Measurements from ENCODE around the gene PDZD4. TPM values are rescaled to one million over a fixed set of nuclear protein-coding genes. Genes with fewer than 3 reads are reported as not detected.
"Not testable (repeated sequence)": the region's sequence is repeated elsewhere in the genome, so short reads cannot be mapped to it uniquely, and the experiment has no call there.

Gene PDZD4
- total RNA-seq, 1 donor from 2014 or later = 10.6 TPM

DNA sequence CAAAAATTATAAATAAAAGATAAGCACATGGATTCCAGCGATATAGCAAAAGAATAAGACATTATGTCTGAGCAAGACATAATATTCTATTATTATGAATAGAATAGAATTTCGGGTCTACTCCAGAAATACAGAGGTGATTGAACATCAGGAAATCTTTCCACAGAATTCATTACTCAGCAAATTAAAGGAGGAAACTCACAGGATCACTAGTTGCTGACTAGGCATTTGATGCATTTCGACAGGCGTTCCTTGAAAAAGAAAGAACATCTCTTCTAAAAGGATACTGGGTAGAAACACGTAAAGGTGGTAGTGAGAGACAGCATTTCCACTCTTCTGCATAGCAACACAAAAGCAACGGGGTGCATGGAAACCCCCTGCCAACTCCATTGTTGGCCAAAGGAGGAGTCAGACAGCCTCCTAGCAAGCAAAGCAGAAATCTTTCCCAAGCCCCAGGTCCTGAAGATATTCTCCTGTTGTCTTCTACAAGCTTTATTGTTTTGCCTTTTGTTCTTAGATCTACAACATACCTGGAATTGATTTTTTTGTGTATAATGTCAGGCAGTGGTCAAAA is 14.3 kb upstream of the PDZD4 start:
- DNase-seq (ENCODE audit: low spot score) = no peak

DNA sequence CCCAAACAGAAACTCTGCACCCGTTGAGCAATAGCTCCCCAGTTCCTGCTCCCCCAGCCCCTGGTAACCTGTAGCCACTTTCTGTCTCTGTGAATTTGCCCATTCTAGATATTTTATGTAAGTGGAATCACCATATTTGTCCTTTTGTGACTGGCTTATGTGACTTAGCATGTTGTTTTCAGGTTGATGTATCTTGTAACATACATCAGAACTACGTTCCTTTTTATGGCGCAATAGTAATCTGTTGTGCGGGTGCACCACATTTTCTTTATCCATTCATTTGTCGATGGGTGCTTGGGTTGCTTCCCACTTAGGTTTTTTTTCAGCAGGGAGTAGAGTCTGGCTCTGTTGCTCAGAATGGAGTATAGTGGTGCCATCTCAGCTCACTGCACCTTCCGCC is 6.6 kb upstream of the PDZD4 start:
- no peak for DNase-seq (ENCODE audit: low spot score)

DNA sequence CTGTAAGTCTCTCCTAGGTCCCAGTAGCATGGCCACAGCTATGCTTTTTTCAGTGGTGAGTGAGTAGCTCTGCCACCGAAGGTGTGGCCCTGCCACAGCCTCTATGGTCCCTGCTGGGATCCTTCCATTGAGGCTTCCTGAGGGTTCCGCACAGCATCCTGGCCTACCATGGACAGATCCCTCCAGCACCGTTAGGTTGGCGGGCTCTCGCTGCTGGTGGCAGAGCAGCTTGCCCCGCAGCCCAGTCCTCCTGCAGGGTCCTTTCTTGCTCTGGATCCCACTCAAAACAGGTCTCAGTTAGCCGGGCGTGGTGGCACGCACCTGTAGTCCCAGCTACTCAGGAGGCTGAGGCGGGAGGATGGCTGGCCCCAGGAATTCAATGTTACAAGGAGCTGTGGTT is 2.4 kb upstream of the PDZD4 start:
- no peak for DNase-seq (ENCODE audit: low spot score)

DNA sequence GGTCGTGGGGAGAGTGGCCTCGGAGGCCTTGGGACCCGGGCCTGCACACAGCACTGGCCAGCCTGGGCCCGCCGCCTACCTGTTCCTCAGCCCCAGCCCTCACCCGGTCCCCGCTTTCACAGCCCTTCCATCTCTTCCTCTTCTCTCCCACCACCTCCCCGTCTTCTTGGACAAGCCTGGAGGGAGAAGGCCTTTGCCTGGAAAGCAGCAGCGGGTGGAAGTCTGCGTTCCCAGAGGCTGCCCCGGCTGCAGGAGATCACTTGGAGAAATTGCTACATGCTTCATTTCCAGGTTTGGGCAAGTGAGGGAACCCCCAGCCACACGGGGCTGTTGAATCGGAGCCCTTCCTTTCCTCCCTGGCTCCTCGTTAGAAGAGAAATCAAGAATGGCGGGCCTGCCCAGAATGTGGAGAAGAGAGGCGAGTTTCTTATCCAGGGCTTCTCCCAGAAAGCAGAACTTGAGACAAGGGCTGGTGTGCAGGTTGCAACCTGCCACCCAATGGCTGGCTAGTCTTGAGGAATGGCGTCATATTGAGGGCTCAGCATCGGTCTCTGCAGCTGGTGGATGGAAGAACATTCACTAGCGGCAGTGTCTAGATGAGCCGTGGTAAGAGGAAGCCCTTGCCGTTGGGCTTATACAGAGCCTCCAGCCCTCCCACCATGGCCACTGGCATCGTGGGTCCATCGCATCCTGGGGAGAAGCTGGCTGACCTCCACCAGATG is 1.2 kb upstream of the PDZD4 start:
- no peak for DNase-seq (ENCODE audit: low spot score)

DNA sequence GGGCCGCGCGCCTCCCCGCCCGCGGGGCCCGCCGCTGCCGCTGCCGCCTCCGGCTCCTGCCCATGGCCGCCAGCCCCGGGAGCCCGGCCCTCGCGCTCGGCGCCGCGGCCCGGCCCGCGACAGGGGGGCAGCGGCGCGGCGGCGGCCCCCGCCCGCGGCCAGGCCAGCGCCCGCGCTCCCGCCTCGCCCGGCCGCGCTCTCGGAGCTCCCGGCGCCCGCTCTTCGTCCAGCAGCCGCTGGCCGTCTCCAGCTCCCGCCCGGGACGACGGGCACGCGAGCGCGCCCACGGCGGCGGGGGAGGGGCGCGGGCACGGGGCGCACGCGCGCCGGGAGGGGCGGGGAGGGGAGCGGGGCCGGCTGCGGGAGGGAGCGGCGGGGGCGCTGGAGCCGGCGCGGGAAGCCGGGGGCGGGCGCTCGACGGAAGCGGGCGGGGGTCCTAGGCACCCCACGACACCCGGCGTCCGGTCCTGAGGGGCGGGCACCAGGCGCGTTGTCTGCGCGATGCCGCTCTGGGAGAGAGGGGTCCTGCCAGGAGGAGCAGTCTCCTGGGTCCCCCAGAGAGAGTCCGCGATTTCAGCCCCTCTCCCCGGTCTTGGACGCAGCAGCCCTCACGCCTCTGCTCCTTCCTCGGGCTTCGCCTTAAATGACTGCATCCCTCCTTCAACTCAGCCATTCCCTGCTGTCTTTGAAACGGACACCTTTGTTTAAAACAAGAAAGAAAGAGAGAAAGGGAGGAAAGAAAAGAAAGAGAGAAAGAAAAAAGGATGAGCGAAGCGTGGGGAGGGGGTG is 490 bp upstream of the PDZD4 start:
- DNase-seq (ENCODE audit: low spot score) = no peak

DNA sequence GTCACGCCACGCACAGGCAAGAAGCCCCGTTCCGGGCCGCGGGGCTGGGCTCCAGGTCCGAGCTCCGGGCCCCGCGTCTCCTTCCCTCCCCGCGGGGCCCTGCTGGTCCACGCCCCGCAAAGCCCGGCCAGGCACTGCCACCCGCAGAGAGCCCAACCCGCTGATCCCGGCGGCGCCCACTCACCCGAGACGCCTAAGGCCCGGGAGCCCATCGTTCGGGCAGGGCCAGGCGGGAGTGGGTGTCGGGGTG is 870 bp downstream of the PDZD4 start:
- no peak for DNase-seq (ENCODE audit: low spot score)

DNA sequence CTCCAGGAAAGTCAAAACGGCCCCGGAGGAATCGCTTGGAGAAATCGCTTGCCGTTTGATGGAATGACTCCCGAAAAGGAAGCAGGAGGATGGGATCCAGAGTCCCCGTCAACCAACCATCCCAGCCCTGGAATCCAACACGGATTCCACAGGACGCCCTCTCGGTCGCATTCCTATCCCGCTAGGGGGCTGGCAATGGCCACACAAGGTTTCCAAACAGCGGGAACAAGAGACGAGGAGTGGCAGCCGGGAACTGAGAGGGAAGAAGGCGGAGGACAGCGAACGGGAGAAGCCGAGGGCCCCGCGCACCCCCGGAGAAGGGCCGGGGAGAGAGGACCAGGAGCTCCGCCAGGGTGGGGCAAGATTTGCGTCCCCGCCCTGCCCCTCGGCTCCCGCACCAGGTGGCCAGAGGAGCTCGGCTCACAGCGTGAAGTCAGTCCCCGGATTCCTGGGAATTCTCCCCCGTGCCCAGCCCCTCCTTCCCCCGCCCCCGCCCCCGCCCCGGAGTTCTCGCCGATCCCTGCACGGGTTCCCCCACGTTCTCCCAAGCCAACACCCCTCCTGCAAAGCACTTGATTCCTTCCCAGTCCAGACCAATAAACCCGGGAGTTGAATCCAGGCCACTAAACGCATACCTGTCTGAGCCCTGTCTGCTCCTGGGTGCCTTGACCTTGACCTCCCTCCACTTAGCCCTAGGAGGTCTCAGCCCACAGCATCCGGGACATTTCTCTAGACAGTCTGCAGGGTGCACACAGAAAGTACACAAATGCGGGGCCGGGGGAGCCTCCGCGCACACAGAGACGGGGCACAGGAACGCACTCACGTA is 1.4 kb downstream of the PDZD4 start:
- DNase-seq (ENCODE audit: low spot score) = no peak

DNA sequence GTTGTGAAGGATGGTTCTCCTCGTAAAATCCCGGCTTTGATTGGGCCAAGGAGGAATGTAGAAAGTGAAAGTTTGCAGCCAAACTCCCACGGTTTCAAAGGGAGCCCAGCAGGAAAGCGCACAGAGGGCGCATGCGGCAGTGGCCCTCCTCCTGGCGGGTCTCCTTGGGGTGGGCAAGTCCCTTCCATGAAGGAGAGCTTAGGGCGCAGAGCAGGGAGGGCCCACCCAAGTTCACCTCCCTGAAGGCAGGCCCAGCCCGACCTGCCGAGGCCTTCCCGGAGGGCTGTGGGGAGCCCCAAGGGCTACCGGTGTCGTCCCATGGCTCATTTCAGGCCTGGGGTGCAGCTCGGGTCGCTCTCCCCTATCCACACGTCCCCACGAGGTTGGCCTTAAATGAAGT is 2.0 kb downstream of the PDZD4 start:
- DNase-seq (ENCODE audit: low spot score) = no peak

DNA sequence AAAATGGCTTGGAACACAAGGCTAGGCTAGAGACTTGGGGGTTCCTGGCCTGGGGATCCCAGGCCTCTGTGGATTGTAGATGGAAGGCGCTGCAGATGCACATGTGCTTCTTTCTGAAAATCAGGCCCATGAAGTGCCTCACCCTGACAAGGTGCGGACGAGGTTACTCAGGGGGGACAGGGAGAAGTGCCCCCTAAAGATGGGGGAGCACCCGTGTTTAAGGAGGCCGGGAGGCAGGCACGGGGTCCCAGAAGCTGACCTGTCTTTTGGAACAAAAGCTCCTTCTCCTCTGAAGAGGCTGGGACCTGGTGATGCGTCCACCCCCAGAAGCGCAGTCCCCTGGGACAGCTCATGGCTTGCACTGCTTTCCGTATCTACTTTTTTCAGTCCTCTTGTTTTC is 2.4 kb downstream of the PDZD4 start:
- no peak for DNase-seq (ENCODE audit: low spot score)

DNA sequence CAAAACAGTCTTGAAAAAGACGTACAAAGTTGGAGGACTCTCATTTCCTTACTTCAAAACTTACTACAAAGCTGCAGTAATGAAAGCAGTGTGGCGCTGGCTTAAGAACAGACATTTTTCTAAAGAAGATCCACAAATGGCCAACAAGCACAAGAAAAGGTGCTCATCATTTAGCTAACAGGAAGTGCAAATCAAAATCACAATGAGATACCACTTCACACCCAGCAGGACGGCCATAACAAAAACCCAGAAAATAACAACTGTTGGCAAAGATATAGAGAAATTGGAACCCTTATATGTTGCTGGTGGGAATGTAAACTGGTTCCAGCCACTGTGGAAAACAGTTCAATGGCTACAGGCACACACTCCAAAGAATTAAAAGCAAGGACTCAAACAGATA is 3.3 kb downstream of the PDZD4 start:
- DNase-seq (ENCODE audit: low spot score) = no peak

DNA sequence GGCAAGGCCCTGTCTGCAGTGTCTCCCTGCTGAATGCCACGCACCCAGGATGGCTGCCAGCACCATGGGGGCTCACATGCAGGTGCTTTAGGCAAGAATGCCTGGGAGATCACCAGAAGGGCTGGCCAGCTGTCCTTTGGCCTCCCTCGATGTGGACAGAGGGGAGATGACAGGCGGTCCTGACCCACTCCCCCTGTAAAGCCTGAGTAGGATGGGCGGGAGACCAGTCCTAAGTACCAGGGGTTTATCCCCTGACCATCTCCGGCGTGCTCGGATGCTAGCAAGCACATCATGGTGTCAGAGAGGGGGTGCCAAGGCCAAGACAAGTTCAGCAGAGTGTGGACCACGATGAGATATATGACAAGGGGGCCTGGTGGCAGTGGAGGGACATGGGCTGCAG is 5.3 kb downstream of the PDZD4 start:
- no peak for DNase-seq (ENCODE audit: low spot score)

DNA sequence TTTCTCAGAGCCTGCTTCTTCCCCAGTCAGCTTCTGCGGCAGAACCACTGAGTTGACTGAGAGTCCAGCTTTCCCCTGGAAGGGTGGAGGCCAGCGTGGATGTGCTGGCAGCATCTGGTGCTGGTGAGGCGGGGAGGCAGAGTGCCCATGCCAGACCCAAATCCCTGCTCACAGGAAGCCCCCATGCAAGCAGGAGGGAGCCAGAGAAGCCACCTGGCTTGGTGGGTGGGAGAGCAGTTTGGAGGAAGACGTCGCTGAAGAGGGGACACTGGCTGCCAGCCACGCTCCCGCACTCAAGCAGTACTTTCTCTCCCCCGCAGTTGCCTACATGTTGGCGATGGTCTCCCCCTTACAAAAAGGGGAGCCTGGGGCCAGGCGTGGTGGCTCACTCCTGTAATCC is 6.0 kb downstream of the PDZD4 start:
- no peak for DNase-seq (ENCODE audit: low spot score)

DNA sequence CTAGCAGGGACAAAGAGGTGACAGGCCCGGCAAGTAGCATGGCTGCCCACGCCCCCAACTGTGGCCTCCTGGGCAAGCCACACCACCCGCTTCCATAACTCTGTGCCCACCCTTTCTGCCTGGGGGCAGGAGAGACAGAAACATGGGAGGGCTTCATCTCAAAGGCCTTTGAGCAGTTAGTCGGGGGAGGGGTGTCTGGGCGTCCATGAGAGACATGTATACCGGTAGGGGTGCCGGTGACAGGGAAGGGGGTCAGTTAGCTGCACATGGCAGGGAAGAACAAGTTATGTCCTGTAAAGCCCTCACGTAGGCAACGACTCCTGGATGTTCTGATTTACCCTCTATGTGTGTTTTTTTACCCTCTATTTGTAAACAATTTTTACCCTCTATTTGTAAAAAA is 9.3 kb downstream of the PDZD4 start:
- no peak for DNase-seq (ENCODE audit: low spot score)

DNA sequence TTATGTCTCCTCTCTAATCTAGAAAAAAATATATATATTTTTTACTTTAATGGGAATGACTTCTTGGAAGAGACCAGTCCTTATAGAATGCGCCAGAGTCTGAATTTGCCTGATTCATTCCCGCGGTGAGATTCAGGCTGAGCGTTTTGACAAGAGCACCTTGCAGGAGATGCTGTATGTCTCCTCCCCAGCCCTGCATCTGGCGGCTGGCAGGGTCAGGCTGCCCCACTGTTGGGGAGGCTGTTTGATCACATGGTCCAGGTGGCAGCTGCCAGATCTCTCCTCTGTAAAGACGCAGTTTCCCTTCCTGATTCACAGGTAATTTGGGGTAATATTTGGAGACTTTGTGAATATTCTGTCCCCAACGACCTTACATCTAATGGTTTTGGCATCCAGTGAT is 9.7 kb downstream of the PDZD4 start:
- DNase-seq (ENCODE audit: low spot score) = no peak

DNA sequence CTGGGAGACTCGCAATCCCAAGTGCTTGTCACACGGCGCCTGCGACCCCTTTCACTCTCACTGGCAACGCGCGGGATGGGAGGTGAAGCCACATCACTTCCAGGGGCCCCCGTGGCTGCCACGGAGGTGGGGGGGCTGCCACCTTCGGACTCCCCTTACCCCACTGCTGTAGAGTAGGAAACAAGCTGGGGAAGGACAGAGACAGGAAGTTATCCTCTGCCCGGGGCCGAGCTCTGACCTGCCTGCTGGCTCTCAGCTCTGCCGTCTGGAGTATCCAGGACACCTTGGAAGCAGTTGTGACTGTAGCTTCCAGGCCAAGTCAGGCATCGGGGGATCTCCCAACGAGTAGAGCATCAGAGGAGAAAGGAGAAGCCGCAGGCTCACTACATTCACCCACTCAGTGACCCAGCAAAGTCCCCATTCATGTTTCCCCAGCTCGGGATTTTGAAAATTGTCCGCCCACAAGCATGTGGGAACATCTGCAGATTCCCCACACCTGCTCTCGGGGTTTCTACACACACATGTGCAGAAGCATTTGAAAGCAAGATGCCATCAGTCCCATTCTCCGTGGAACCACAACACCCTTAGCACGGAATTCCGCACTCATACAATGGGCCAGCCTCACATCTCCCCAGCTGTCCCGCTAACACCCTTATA is 10.8 kb downstream of the PDZD4 start:
- DNase-seq (ENCODE audit: low spot score) = no peak

DNA sequence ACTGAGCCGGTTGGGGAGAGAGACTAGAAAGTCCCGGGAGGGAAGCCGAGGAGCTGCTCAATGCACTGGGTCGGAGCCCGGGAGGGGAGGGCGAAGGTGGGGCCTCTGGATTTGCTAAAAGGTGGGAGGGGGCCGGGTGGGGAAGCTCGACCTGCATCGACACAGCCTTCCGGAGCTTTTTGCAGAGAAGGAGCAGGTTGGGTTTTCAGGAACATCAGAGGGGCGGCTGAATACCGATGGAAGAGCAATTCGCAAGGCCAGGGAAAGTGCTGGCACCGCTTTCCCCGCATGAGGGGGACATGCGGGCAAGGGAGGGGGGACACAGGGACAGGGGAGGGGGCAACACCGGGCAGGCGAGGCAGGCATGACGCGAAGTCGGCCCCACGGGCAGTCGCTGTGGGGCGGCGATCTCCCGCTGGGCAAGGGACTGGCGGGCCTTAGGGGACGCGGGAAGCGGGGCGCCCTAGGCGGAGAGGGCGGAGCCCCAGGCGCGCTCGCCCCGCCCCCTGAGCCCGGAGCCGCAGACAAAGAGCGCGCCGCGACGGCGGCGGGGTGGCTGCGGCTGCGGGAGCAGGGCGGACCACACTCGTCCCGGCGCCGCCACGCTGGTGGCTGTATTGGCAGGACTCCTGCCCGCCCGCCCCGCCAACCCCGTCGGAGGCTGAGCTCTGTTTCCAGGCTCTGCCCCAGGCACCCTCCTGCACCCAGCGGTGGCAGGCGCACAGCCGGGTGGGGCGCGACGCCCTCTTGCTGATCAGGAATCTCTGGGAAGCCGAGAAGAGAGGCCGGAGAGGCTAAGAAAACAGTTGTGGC is 11.6 kb downstream of the PDZD4 start:
- no peak for DNase-seq (ENCODE audit: low spot score)

DNA sequence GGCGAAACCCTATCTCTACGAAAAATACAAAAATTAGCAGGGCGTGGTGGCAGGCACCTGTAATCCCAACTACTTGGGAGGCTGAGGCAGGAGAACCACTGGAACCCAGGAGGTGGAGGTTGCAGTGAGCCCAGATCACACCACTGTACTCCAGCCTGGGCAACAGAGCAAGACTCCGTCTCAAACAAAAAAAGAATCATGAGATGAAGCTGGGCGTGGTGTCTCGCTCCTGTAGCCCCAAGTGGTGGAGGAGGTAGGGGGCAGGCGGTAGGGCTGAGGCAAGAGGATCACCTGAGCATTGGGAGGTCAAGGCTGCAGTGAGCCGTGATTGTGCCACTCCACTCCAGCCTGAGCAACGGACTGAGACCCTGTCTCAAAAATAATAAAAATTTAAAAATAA is 12.3 kb downstream of the PDZD4 start:
- DNase-seq (ENCODE audit: low spot score) = not testable (repeated sequence)

DNA sequence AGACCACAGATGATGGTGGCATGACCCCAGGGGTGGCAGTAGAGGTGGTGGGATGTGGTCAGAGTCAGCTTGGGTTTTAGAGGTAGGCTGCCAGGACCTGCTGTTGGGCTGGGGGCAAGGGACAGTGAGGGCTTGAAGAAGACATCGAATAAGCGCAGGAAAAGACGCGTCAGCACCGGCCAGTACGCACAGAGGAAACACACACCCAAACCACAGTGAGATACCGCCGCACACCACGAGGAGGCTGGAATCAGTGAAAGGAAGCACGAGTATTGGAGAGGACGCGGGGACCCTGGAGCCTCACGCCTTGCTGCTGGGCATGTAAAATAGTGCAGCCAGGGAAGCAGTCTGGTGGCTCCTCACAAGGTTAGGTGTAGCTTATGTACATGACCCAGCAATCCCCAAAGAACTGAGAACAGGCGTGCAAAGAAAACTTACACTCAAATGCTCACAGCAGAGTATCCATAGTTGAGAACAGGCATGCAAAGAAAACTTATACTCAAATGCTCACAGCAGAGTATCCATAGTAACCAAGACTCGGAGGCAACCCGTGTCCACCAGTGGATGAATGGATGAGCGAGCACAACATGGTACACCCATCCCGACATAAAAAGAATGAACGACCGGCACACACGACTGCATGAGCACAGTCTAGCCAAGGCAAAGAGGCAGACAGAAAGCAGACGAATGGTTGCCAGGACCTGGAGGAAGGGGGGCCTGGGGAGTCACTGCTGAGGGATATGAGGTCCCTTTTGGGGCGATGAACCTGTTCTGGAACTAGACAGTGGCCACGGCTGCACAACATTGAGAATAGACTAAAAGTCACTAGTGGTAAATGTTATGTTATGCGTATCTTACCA is 13.3 kb downstream of the PDZD4 start:
- DNase-seq (ENCODE audit: low spot score) = no peak

DNA sequence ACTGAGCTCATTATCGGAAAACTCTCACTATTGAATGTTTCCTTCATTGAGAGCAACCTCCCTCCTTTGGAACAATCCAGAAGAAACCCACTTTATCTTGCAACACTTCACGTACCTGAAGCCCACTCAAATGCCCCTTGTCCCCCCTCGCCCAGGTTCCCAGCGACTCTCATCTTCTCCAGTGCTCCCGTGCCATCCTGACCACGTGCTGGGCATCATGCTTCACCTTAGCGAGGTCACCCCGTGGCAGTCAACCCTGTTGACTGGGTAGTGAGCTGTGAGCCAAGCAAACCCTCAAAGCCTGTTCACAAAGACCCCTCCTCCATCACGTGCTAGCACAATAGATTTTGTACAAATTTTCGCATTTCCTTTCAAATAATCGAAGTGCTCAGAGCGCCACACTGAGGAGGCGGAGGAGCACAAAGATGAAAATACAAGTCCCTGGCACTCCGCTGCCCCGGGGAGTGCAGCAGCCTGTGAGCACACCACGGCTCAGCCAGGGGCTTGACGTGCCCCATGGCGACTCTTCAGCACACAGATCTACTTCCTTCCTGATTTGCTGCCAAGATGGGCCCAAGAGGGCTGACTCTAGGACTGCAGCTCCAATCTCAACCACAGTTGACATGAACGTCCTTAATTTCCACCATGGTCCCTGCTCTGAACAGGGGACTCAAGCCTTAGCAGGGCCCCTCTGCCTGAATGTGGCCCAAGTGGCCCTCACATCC is 15.6 kb downstream of the PDZD4 start:
- no peak for DNase-seq (ENCODE audit: low spot score)

DNA sequence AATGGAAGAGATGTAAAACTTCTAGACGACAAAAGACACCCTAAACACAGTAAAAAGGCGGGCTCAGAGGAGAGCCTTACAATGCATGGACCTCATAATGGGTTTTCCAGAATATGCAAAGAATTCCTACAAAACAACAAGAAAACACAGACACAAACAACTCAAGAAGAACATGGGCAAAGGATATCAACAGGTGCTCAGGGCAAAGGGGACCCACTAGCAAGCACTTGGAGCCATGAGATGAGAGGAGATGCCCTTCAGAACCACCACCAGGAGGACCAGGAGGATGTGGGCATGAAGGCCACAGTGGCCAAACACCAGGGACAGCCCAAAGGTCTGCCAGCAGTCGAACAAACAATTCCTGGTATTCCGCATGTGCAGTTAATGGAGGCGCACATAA is 17.2 kb downstream of the PDZD4 start:
- DNase-seq (ENCODE audit: low spot score) = no peak
